Hepatocyte (in vitro differentiated cells): ENCODE measurements around the gene ZNF446. TPM values are rescaled to one million over a fixed set of nuclear protein-coding genes. Genes with fewer than 3 reads are reported as not detected.

Experiments
- DNase-seq: peaks from one replicate; pipeline ENCODE4 v3.0.0-alpha.2; 2016; ENCODE audit warnings: low spot score
- H2AFZ ChIP-seq: fragments of 200-600 bp; sonication (generic); 2 replicates; pipeline ENCODE4 v1.6.0; 2016; ENCODE audit warnings: antibody characterized with exemption, mild to moderate bottlenecking
- H3K27ac ChIP-seq: fragments of 200-600 bp; sonication (generic); 2 replicates; pipeline ENCODE4 v1.5.1; 2016; ENCODE audit warnings: mild to moderate bottlenecking
- H3K27me3 ChIP-seq: fragments of 200-600 bp; sonication (generic); 2 replicates; pipeline ENCODE4 v1.6.1; 2016
- H3K36me3 ChIP-seq: fragments of 200-600 bp; sonication (generic); replicated peaks from 2 replicates; pipeline ENCODE4 v1.5.1; 2016; ENCODE audit warnings: low read depth; ENCODE audit not compliant: insufficient read depth
- H3K4me1 ChIP-seq: fragments of 200-600 bp; sonication (generic); 2 replicates; pipeline ENCODE4 v1.5.1; 2016; ENCODE audit warnings: mild to moderate bottlenecking, moderate library complexity; ENCODE audit not compliant: insufficient read depth
- H3K4me2 ChIP-seq: fragments of 200-600 bp; sonication (generic); 2 replicates; pipeline ENCODE4 v1.6.0; 2016
- H3K4me3 ChIP-seq: fragments of 200-600 bp; sonication (generic); 2 replicates; pipeline ENCODE4 v1.5.1; 2016; ENCODE audit warnings: mild to moderate bottlenecking
- H3K79me2 ChIP-seq: fragments of 200-600 bp; sonication (generic); 2 replicates; pipeline ENCODE4 v1.6.0; 2017; ENCODE audit warnings: mild to moderate bottlenecking
- H3K9me2 ChIP-seq: fragments of 200-600 bp; sonication (generic); replicated peaks from 2 replicates; pipeline ENCODE4 v1.6.0; 2017; ENCODE audit warnings: mild to moderate bottlenecking; ENCODE audit not compliant: insufficient read depth
- H3K9me3 ChIP-seq: fragments of 200-600 bp; sonication (generic); 2 replicates; pipeline ENCODE4 v1.5.1; 2016; ENCODE audit warnings: low read depth, mild to moderate bottlenecking
- H4K20me1 ChIP-seq: fragments of 200-600 bp; sonication (generic); 2 replicates; pipeline ENCODE4 v1.6.0; 2016; ENCODE audit warnings: mild to moderate bottlenecking; ENCODE audit not compliant: insufficient read depth, poor library complexity, severe bottlenecking
- CTCF ChIP-seq: fragments of 200-600 bp; sonication (generic); IDR thresholded peaks from 2 replicates; pipeline ENCODE4 v1.5.1; 2016; ENCODE audit warnings: antibody characterized with exemption, mild to moderate bottlenecking; ENCODE audit not compliant: poor library complexity
- EZH2 ChIP-seq: fragments of 200-600 bp; sonication (generic); IDR thresholded peaks from 2 replicates; pipeline ENCODE4 v1.6.1; 2016; ENCODE audit warnings: antibody characterized with exemption, mild to moderate bottlenecking, borderline replicate concordance
- EZH2phosphoT487 ChIP-seq: fragments of 200-600 bp; sonication (generic); IDR thresholded peaks from one replicate; pipeline ENCODE4 v1.6.1; 2018; ENCODE audit warnings: antibody characterized with exemption, mild to moderate bottlenecking, low read depth, moderate library complexity; ENCODE audit not compliant: unreplicated experiment, severe bottlenecking
- WGBS: methylation state at CpG from one replicate; pipeline ENCODE4 v1.1.6; 2016; ENCODE audit warnings: low lambda C conversion rate; ENCODE audit errors: missing lambda C conversion rate; 5-methylcytosine and 5-hydroxymethylcytosine counted together
- polyA plus RNA-seq: library from polyadenylated mRNA; unstranded; fragments of >200 nt; fragmentation: Nextera tagmentation; extraction: Ambion mirVana; gene quantifications from 2 replicates; pipeline ENCODE4 v1.2.1, GENCODE V29; 2016
- total RNA-seq: library from RNA; depleted of rRNA; stranded (reverse); fragments of >200 nt; gene quantifications from 2 replicates; pipeline ENCODE4 v1.2.3, GENCODE V29; 2014

ZNF446 gene
- total and polyA plus RNA-seq, 2 experiments from 2014 or later, result 13.8 to 20.5 TPM

DNA sequence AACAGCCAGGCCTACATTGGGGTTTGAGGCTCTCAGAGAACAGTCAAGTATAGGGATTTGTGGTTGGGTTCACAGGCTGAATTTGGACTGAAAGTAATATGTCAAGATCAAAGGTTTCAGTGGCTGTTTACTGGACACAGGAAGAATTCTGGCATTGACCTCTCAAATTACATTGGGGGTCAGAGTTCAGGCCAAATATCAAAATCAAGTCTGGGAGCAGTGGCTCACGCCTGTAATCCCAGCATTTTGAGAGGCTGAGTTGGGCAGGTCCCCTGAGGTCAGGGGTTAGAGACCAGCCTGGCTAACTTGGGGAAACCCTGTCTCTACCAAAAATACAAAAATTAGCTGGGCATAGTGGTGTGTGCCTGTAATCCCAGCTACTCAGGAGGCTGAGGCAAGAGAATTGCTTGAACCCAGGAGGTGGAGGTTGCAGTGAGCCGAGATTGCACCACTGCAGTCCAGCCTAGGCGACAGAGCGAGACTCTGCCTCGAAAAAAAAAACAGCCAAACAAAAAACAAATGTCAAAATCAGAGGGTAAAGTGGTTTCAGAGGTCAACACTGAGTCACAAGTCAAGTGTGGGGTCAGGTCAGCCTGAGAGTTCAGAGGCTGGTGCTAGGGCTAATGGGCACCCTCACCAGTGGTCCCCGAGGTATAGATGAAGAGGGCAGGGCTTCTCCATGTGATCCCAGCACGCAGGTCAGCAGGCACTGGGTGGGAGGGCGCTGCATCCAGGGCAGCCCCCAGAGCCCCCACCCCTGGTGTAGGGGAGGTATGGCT is 34.1 kb downstream of the ZNF446 start:
- 85% methylated on average over 8 of the region's 8 CpGs for WGBS
- Histone ChIP-seq H3K4me2 (no peak overlapping the region), H3K4me3 (no peak overlapping the region), H2AFZ (no peak overlapping the region), H3K9me2 (no peaks in the 10 kb centered on the region), H3K9me3 (no peaks in the 10 kb centered on the region), H4K20me1 (no peaks in the 10 kb centered on the region), H3K27me3 (no peaks in the 10 kb centered on the region), H3K36me3 (no peaks in the 10 kb centered on the region), H3K79me2 (peaks cover 12% of the 10 kb centered on the region), H3K4me1 (peaks cover 13% of the 10 kb centered on the region), H3K27ac (no peak overlapping the region)
- no peak for TF ChIP-seq CTCF
- TF ChIP-seq EZH2, result no peak
- no peak for TF ChIP-seq EZH2phosphoT487
- no peak for DNase-seq

GRCh38 chr19:58511353-58512208 is 35.4 kb downstream of the ZNF446 start, which contains the start of gene SLC27A5:
Gene SLC27A5, minus strand, starts transcription at chr19:58511992. Its CDS starts 37 bp downstream, at chr19:58511955.
- Histone ChIP-seq H3K9me3 (no peaks in the 10 kb centered on the region), H3K27ac (peak within 1 kb of the TSS; percentile 62), H3K27me3 (no peaks in the 10 kb centered on the region), H3K79me2 (peaks cover 25% of the 10 kb centered on the region), H3K36me3 (no peaks in the 10 kb centered on the region), H2AFZ (no peak within 1 kb of the TSS), H3K4me3 (no peak within 1 kb of the TSS), H3K9me2 (no peaks in the 10 kb centered on the region), H3K4me2 (no peak within 1 kb of the TSS), H3K4me1 (peaks cover 13% of the 10 kb centered on the region), H4K20me1 (no peaks in the 10 kb centered on the region)
- TF ChIP-seq EZH2phosphoT487 (no peak), EZH2 (no peak), CTCF (no peak)
- WGBS, result 95% methylated on average over 25 of the region's 25 CpGs
- DNase-seq, result peak; percentile 59

GRCh38 chr19:58513213-58513693 is 37.1 kb downstream of the ZNF446 start:
- Histone ChIP-seq H4K20me1 (peaks cover 3% of the 10 kb centered on the region), H3K4me1 (peaks cover 20% of the 10 kb centered on the region), H3K9me2 (no peaks in the 10 kb centered on the region), H3K4me2 (peak overlapping the region; percentile 83), H2AFZ (no peak overlapping the region), H3K4me3 (no peak overlapping the region), H3K9me3 (no peaks in the 10 kb centered on the region), H3K79me2 (peaks cover 42% of the 10 kb centered on the region), H3K27ac (peak overlapping the region; percentile 82), H3K27me3 (no peaks in the 10 kb centered on the region), H3K36me3 (no peaks in the 10 kb centered on the region)
- 91% methylated on average over 10 of the region's 10 CpGs for WGBS
- TF ChIP-seq EZH2phosphoT487 (no peak), CTCF (no peak)
- no peak for DNase-seq
